Keratinocyte (primary cell): ENCODE measurements around the gene ANO2. TPM values are rescaled to one million over a fixed set of nuclear protein-coding genes. Genes with fewer than 3 reads are reported as not detected.

Source experiments
- DNase-seq: peaks from one replicate; pipeline ENCODE4 v3.0.0-alpha.2; 2011; ENCODE audit warnings: low read depth, missing footprints, low spot score
- FAIRE-seq: peaks from 2 replicates; lab custom pipeline; 2011; peaks lifted over from hg19 to GRCh38; lab: Jason Lieb, UNC
- H2AFZ ChIP-seq: 2 replicates; pipeline ENCODE4 v1.6.0; 2012; ENCODE audit warnings: low read length, control low read depth, inconsistent platforms; ENCODE audit not compliant: control insufficient read depth
- H3K27ac ChIP-seq: 2 replicates; pipeline ENCODE4 v1.5.1; 2011; ENCODE audit warnings: low read length; ENCODE audit not compliant: control insufficient read depth, insufficient read depth
- H3K27me3 ChIP-seq: 3 replicates; pipeline ENCODE4 v1.6.0; 2011; ENCODE audit warnings: low read length; ENCODE audit not compliant: control insufficient read depth, insufficient read depth; ENCODE audit errors: extremely low read depth
- H3K36me3 ChIP-seq, 2 experiments: 2 replicates in 1 of 2; 3 replicates in 1 of 2; pipeline ENCODE4 v1.5.1; 2011; ENCODE audit warnings: low read length in 2 of 2, mild to moderate bottlenecking in 1 of 2; ENCODE audit not compliant: control insufficient read depth in 2 of 2, insufficient read depth in 2 of 2; ENCODE audit errors: extremely low read depth in 1 of 2
- H3K4me1 ChIP-seq: 3 replicates; pipeline ENCODE4 v1.5.1; 2011; ENCODE audit warnings: low read length; ENCODE audit not compliant: control insufficient read depth, insufficient read depth; ENCODE audit errors: extremely low read depth
- H3K4me2 ChIP-seq: 3 replicates; pipeline ENCODE4 v1.6.0; 2011; ENCODE audit warnings: low read depth, low read length; ENCODE audit not compliant: control insufficient read depth, insufficient read depth; ENCODE audit errors: extremely low read depth
- H3K4me3 ChIP-seq, 3 experiments: fragments of 200-600 bp in 1 of 3; sonication (generic) in 1 of 3; 2 replicates in 2 of 3; 3 replicates in 1 of 3; pipeline ENCODE4 v1.5.1; 2011 to 2016; ENCODE audit warnings: low read length in 3 of 3, mild to moderate bottlenecking in 3 of 3, control low read depth in 2 of 3, inconsistent platforms in 1 of 3, low read depth in 1 of 3, mixed read lengths in 1 of 3, mixed run types in 1 of 3, moderate library complexity in 1 of 3; ENCODE audit not compliant: control insufficient read depth in 2 of 3, insufficient read depth in 2 of 3; ENCODE audit errors: extremely low read depth in 1 of 3
- H3K79me2 ChIP-seq: 2 replicates; pipeline ENCODE4 v1.6.0; 2012; ENCODE audit warnings: low read length; ENCODE audit not compliant: control insufficient read depth, insufficient read depth
- H3K9ac ChIP-seq: 3 replicates; pipeline ENCODE4 v1.6.0; 2011; ENCODE audit warnings: low read length; ENCODE audit not compliant: control insufficient read depth, insufficient read depth; ENCODE audit errors: extremely low read depth
- H3K9me1 ChIP-seq: 3 replicates; pipeline ENCODE4 v1.6.0; 2011; ENCODE audit warnings: low read length; ENCODE audit not compliant: control insufficient read depth, insufficient read depth; ENCODE audit errors: extremely low read depth
- H3K9me3 ChIP-seq: 2 replicates; pipeline ENCODE4 v1.5.1; 2012; ENCODE audit warnings: low read depth, low read length; ENCODE audit not compliant: control insufficient read depth
- H4K20me1 ChIP-seq: 3 replicates; pipeline ENCODE4 v1.6.0; 2011; ENCODE audit warnings: low read length; ENCODE audit not compliant: control insufficient read depth, insufficient read depth; ENCODE audit errors: extremely low read depth
- CTCF ChIP-seq, 3 experiments: IDR thresholded peaks in 1 of 3; conservative IDR thresholded peaks in 1 of 3; optimal IDR thresholded peaks in 1 of 3; 2 replicates in 2 of 3; 3 replicates in 1 of 3; pipeline versions ENCODE3 to v1.5.1; 2011; ENCODE audit warnings: low read length in 3 of 3, mild to moderate bottlenecking in 3 of 3, moderate library complexity in 2 of 3, control low read depth in 1 of 3, inconsistent platforms in 1 of 3; ENCODE audit not compliant: insufficient read depth in 2 of 3; ENCODE audit errors: extremely low read depth in 1 of 3
- EZH2 ChIP-seq: IDR thresholded peaks from one replicate; pipeline ENCODE4 v1.6.1; 2012; ENCODE audit warnings: inconsistent platforms, mild to moderate bottlenecking, low read length, moderate library complexity
- dilution Hi-C: fragments of 300-500 bp; cut with MboI; formaldehyde crosslinking; loops from one replicate; pipeline ENCODE4 v1.7.0; 2020; ENCODE audit warnings: low sequenced_read_pairs; ENCODE audit not compliant: extremely low pct_ligation_motif_present
- polyA plus RNA-seq, 5 experiments: library from polyadenylated mRNA; depleted of rRNA in 3 of 5; stranded (reverse) in 3 of 5; stranded (forward) in 1 of 5; unstranded in 1 of 5; fragments of >200 nt; gene quantifications; 1 replicate in 1 of 5; 2 replicates in 3 of 5; 3 replicates in 1 of 5; pipeline versions ENCODE4 v1.2.1 to v1.2.3, GENCODE V29; 2011 to 2012; ENCODE audit warnings: missing spikeins in 2 of 5, low read depth in 1 of 5, low replicate concordance in 1 of 5

Gene ANO2
- polyA plus RNA-seq, 1 donor (not counting 4 experiments of a cell fraction or from before 2014, with no cell fraction given) = 0.14 TPM

- Histone ChIP-seq H3K4me1 (no peaks in the 10 kb centered on the region), H3K9me3 (no peaks in the 10 kb centered on the region), H3K79me2 (no peaks in the 10 kb centered on the region), H3K4me3 (no peak overlapping the region), H4K20me1 (no peaks in the 10 kb centered on the region), H3K9me1 (no peaks in the 10 kb centered on the region), H2AFZ (no peak overlapping the region), H3K4me2 (no peak overlapping the region), H3K27ac (no peak overlapping the region), H3K36me3 (no peaks in the 10 kb centered on the region), H3K9ac (no peak overlapping the region), H3K27me3 (no peaks in the 10 kb centered on the region)
- dilution Hi-C loops = no loop called here
- FAIRE-seq (no peak), DNase-seq (no peak)
- no peak for TF ChIP-seq EZH2
- TF ChIP-seq CTCF (optimal IDR thresholded peaks at IDR 0.05 in 1 of 3, IDR thresholded peaks at IDR 0.05 in 1 of 3, conservative IDR thresholded peaks at IDR 0.05 in 1 of 3; ENCODE audit: extremely low read depth in 1 of 3, insufficient read depth in 2 of 3, low read length in 3 of 3) = peak in 1 of 3 experiments; percentile 17
These were observed 46.2 kb downstream of the ANO2 start for GRCh38 chr12:5898874-5899273.

GRCh38 chr12:5889381-5890047 is 55.5 kb downstream of the ANO2 start:
- H3K4me1 ChIP-seq = no peaks in the 10 kb centered on the region
- no peak overlapping the region for H3K4me2 ChIP-seq
- H3K27me3 ChIP-seq = no peaks in the 10 kb centered on the region
- no peaks in the 10 kb centered on the region for H3K36me3 ChIP-seq
- FAIRE-seq (no peak), DNase-seq (no peak)
- no peak overlapping the region for H3K9ac ChIP-seq
- TF ChIP-seq EZH2 (no peak), CTCF (optimal IDR thresholded peaks at IDR 0.05 in 1 of 3, IDR thresholded peaks at IDR 0.05 in 1 of 3, conservative IDR thresholded peaks at IDR 0.05 in 1 of 3; ENCODE audit: extremely low read depth in 1 of 3, insufficient read depth in 2 of 3, low read length in 3 of 3) (no peak)
- no peaks in the 10 kb centered on the region for H3K9me3 ChIP-seq
- no peak overlapping the region for H3K4me3 ChIP-seq
- dilution Hi-C loops = no loop called here
- no peaks in the 10 kb centered on the region for H4K20me1 ChIP-seq
- H3K9me1 ChIP-seq = no peaks in the 10 kb centered on the region
- H3K79me2 ChIP-seq = no peaks in the 10 kb centered on the region
- H2AFZ ChIP-seq = no peak overlapping the region
- H3K27ac ChIP-seq = no peak overlapping the region
